Hematopoietic multipotent progenitor cell treated with erythropoietin and hydrocortisone succinate and interleukin-3 and kit ligand, for 17 days (in vitro differentiated cells): ENCODE measurements around the gene SHROOM3.

Experiments used
- DNase-seq: peaks from one replicate; pipeline ENCODE4 v3.0.0-alpha.2; 2015; ENCODE audit warnings: low spot score

Gene SHROOM3

GRCh38 chr4:76569706-76570105, 134.7 kb downstream of the SHROOM3 start:
- no peak for DNase-seq

GRCh38 chr4:76570141-76570973, 135.3 kb downstream of the SHROOM3 start:
- no peak for DNase-seq

GRCh38 chr4:76571274-76571673, 136.2 kb downstream of the SHROOM3 start:
- DNase-seq = no peak

GRCh38 chr4:76572224-76572623, 137.2 kb downstream of the SHROOM3 start:
- no peak for DNase-seq

- DNase-seq = no peak
Observed at GRCh38 chr4:76576824-76577223, 141.8 kb downstream of the SHROOM3 start.

- DNase-seq = no peak
Observed at GRCh38 chr4:76578002-76578560, 143.1 kb downstream of the SHROOM3 start.

- no peak for DNase-seq
Observed at GRCh38 chr4:76579596-76580375, 144.8 kb downstream of the SHROOM3 start.

- no peak for DNase-seq
Observed at GRCh38 chr4:76581077-76581962, 146.3 kb downstream of the SHROOM3 start.

- no peak for DNase-seq
Observed at GRCh38 chr4:76582074-76582816, 147.2 kb downstream of the SHROOM3 start.

GRCh38 chr4:76582817-76583087, 147.7 kb downstream of the SHROOM3 start:
- DNase-seq = no peak

- no peak for DNase-seq
Observed at GRCh38 chr4:76584241-76585152, 149.5 kb downstream of the SHROOM3 start.

- no peak for DNase-seq
Observed at GRCh38 chr4:76585272-76585671, 150.2 kb downstream of the SHROOM3 start.

- DNase-seq = no peak
Observed at GRCh38 chr4:76585897-76586360, 150.9 kb downstream of the SHROOM3 start.

GRCh38 chr4:76588274-76588673, 153.2 kb downstream of the SHROOM3 start:
- DNase-seq = no peak

GRCh38 chr4:76589402-76589801, 154.4 kb downstream of the SHROOM3 start:
- DNase-seq = no peak

GRCh38 chr4:76589872-76590797, 155.1 kb downstream of the SHROOM3 start:
- no peak for DNase-seq

- DNase-seq = no peak
Observed at GRCh38 chr4:76590798-76591281, 155.8 kb downstream of the SHROOM3 start.

GRCh38 chr4:76591992-76592391, 157.0 kb downstream of the SHROOM3 start:
- no peak for DNase-seq

GRCh38 chr4:76592460-76592859, 157.4 kb downstream of the SHROOM3 start:
- DNase-seq = no peak
